Measurements from ENCODE around the gene CASK. TPM values are rescaled to one million over a fixed set of nuclear protein-coding genes. Genes with fewer than 3 reads are reported as not detected.

The CASK gene
- total and polyA plus RNA-seq, 9 of the 15 experiments (the other 6 are each of a cell fraction or from before 2014, with no cell fraction given), result 1.3 to 7.4 (median 5.2) TPM

DNA sequence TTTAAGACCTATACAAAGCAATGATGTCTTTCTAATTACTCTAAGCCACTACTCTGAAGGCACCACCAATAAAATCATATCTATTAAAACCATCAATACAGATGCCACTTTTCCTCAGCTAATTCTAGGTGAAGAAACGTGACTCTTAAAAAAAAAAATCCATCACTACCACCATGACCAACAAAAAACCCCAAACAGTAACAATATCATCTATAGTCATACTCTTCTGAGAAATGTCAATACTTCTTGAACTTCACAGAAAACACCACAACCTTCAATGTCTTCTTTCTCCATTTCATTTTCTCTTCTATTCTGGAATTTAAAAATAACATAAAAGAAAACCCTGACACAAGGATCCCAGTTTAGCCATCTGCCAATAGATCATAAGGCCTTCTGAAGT is 35.7 kb downstream of the CASK start:
- Histone ChIP-seq H2AFZ (ENCODE audit: low read depth, low read length) (no peak overlapping the region), H3K27me3 (ENCODE audit: control insufficient read depth in 2 of 2, insufficient read depth in 2 of 2, low read length in 2 of 2) (no peaks in the 10 kb centered on the region), H3K9me3 (replicated peaks; ENCODE audit: control insufficient read depth, insufficient read depth, low read depth, low read length) (no peaks in the 10 kb centered on the region), H3K9ac (ENCODE audit: insufficient read depth in 1 of 2, low read depth in 2 of 2, low read length in 2 of 2) (no peak overlapping the region), H3K36me3 (ENCODE audit: control insufficient read depth, insufficient read depth, low read length) (no peaks in the 10 kb centered on the region), H3K9me1 (ENCODE audit: control insufficient read depth, insufficient read depth, low read length) (no peaks in the 10 kb centered on the region), H3K4me1 (replicated peaks in 1 of 2; ENCODE audit: control insufficient read depth in 2 of 2, insufficient read depth in 2 of 2, low read length in 2 of 2) (no peaks in the 10 kb centered on the region), H3K27ac (ENCODE audit: extremely low read depth, low read depth, low read length) (no peak overlapping the region), H4K20me1 (replicated peaks; ENCODE audit: control insufficient read depth, insufficient read depth, low read length) (no peaks in the 10 kb centered on the region), H3K4me3 (no peak overlapping the region), H3K79me2 (ENCODE audit: control insufficient read depth, insufficient read depth, low read length) (no peaks in the 10 kb centered on the region), H3K4me2 (ENCODE audit: insufficient read depth, low read length) (no peak overlapping the region)
- ATAC-seq, result no peak
- in situ Hi-C loops (cut with MboI) (no loop called here), intact Hi-C loops (cut with micrococcal nuclease) (no loop called here)
- FAIRE-seq, result no peak
- no TSS peak for BruUV-seq (replicated peaks)
- WGBS (ENCODE audit: insufficient coverage, low coverage, missing lambda C conversion rate), result 0% methylated on average over 1 of the region's 1 CpG
- DNase-seq (ENCODE audit: extremely low read depth in 1 of 4, low spot score in 3 of 4), result no peak
- ChIA-PET POLR2A (interaction anchor here (0.6 kb wide), 1 partner anchor 13 kb away, joined by 3 read pairs; no protein-coding TSS in a partner anchor), CTCF (ENCODE audit: low intra/inter-chr PET ratio) (no interaction called here)
- TF ChIP-seq, protein P1, sequence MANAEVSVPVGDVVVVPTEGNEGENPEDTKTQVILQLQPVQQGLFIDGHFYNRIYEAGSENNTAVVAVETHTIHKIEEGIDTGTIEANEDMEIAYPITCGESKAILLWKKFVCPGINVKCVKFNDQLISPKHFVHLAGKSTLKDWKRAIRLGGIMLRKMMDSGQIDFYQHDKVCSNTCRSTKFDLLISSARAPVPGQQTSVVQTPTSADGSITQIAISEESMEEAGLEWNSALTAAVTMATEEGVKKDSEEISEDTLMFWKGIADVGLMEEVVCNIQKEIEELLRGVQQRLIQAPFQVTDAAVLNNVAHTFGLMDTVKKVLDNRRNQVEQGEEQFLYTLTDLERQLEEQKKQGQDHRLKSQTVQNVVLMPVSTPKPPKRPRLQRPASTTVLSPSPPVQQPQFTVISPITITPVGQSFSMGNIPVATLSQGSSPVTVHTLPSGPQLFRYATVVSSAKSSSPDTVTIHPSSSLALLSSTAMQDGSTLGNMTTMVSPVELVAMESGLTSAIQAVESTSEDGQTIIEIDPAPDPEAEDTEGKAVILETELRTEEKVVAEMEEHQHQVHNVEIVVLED (CRISPR knock-in tag; IDR thresholded peaks at IDR 0.05), result no peak
- TF ChIP-seq TAL1 (IDR thresholded peaks at IDR 0.05), result no peak
- TF ChIP-seq, protein P2, sequence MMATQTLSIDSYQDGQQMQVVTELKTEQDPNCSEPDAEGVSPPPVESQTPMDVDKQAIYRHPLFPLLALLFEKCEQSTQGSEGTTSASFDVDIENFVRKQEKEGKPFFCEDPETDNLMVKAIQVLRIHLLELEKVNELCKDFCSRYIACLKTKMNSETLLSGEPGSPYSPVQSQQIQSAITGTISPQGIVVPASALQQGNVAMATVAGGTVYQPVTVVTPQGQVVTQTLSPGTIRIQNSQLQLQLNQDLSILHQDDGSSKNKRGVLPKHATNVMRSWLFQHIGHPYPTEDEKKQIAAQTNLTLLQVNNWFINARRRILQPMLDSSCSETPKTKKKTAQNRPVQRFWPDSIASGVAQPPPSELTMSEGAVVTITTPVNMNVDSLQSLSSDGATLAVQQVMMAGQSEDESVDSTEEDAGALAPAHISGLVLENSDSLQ (IDR thresholded peaks at IDR 0.05), result no peak
- no peak for TF ChIP-seq CHD2 (IDR thresholded peaks at IDR 0.05; ENCODE audit: low read depth, low read length)
- TF ChIP-seq, protein P3, sequence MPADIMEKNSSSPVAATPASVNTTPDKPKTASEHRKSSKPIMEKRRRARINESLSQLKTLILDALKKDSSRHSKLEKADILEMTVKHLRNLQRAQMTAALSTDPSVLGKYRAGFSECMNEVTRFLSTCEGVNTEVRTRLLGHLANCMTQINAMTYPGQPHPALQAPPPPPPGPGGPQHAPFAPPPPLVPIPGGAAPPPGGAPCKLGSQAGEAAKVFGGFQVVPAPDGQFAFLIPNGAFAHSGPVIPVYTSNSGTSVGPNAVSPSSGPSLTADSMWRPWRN (IDR thresholded peaks at IDR 0.05; ENCODE audit: low read depth), result no peak
- TF ChIP-seq ZNF174 (CRISPR knock-in tag; IDR thresholded peaks at IDR 0.05), result no peak
- TF ChIP-seq LARP7 (IDR thresholded peaks at IDR 0.05), result no peak
- no peak for TF ChIP-seq YBX1 (IDR thresholded peaks at IDR 0.05)
- TF ChIP-seq ADNP (tag; IDR thresholded peaks at IDR 0.05), result no peak
- no peak for TF ChIP-seq NR4A1 (CRISPR knock-in tag; IDR thresholded peaks at IDR 0.05)
- no peak for TF ChIP-seq NR4A1 (tag; IDR thresholded peaks at IDR 0.05)
- no peak for TF ChIP-seq SMARCA4 (IDR thresholded peaks at IDR 0.05)
- no peak for TF ChIP-seq TEAD1 (CRISPR knock-in tag; IDR thresholded peaks at IDR 0.05)
- TF ChIP-seq, protein P4, sequence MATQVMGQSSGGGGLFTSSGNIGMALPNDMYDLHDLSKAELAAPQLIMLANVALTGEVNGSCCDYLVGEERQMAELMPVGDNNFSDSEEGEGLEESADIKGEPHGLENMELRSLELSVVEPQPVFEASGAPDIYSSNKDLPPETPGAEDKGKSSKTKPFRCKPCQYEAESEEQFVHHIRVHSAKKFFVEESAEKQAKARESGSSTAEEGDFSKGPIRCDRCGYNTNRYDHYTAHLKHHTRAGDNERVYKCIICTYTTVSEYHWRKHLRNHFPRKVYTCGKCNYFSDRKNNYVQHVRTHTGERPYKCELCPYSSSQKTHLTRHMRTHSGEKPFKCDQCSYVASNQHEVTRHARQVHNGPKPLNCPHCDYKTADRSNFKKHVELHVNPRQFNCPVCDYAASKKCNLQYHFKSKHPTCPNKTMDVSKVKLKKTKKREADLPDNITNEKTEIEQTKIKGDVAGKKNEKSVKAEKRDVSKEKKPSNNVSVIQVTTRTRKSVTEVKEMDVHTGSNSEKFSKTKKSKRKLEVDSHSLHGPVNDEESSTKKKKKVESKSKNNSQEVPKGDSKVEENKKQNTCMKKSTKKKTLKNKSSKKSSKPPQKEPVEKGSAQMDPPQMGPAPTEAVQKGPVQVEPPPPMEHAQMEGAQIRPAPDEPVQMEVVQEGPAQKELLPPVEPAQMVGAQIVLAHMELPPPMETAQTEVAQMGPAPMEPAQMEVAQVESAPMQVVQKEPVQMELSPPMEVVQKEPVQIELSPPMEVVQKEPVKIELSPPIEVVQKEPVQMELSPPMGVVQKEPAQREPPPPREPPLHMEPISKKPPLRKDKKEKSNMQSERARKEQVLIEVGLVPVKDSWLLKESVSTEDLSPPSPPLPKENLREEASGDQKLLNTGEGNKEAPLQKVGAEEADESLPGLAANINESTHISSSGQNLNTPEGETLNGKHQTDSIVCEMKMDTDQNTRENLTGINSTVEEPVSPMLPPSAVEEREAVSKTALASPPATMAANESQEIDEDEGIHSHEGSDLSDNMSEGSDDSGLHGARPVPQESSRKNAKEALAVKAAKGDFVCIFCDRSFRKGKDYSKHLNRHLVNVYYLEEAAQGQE (IDR thresholded peaks at IDR 0.05; ENCODE audit: borderline replicate concordance), result no peak
- TF ChIP-seq, protein P4 (CRISPR knock-in tag; IDR thresholded peaks at IDR 0.05; ENCODE audit: low read depth), result no peak
